Thoracic aorta (tissue), 2 donors: ENCODE measurements around the gene KRTAP6-2. TPM values are rescaled to one million over a fixed set of nuclear protein-coding genes. Genes with fewer than 3 reads are reported as not detected.

ENCODE experiments used
- ATAC-seq: fragments of 150-250 bp; one replicate; pipeline ENCODE4 v1.8.0; 2017; ENCODE audit warnings: low read depth; ENCODE audit not compliant: insufficient number of reproducible peaks, low FRiP score
- DNase-seq: peaks from one replicate; pipeline ENCODE4 v3.0.0-alpha.2; 2020; ENCODE audit warnings: low spot score
- H3K27ac ChIP-seq, 2 donors: fragments of 200-600 bp; sonication (generic); 1 replicate in 1 of 2; 2 replicates in 1 of 2; pipeline ENCODE4 v1.5.1; 2016; ENCODE audit warnings: mild to moderate bottlenecking in 2 of 2, moderate library complexity in 2 of 2
- H3K27me3 ChIP-seq: fragments of 200-600 bp; sonication (generic); replicated peaks from 2 replicates; pipeline ENCODE4 v1.6.0; 2016; ENCODE audit warnings: mild to moderate bottlenecking; ENCODE audit not compliant: insufficient read depth
- H3K36me3 ChIP-seq: fragments of 200-600 bp; sonication (generic); one replicate; pipeline ENCODE4 v1.5.1; 2016
- H3K4me1 ChIP-seq, 2 donors: fragments of 200-600 bp; sonication (generic); 1 replicate in 1 of 2; 2 replicates in 1 of 2; pipeline versions ENCODE4 v1.5.1 to v1.6.0; 2016; ENCODE audit warnings: low read depth in 2 of 2, mild to moderate bottlenecking in 1 of 2; ENCODE audit not compliant: control insufficient read depth in 1 of 2
- H3K4me3 ChIP-seq: fragments of 200-600 bp; sonication (generic); 2 replicates; pipeline ENCODE4 v1.5.1; 2016; ENCODE audit warnings: mild to moderate bottlenecking
- H3K9me3 ChIP-seq: fragments of 200-600 bp; sonication (generic); 2 replicates; pipeline ENCODE4 v1.5.1; 2016
- CTCF ChIP-seq: fragments of 200-600 bp; sonication (generic); IDR thresholded peaks from one replicate; pipeline ENCODE4 v1.5.1; 2019; ENCODE audit warnings: antibody characterized with exemption
- total RNA-seq, 2 donors: library from RNA; depleted of rRNA; stranded (reverse); fragments of >200 nt; gene quantifications; one replicate each; pipeline versions ENCODE4 v1.1.0 to v1.2.3, GENCODE V29; 2016

KRTAP6-2 gene
- not detected for total RNA-seq

- no peak within 1 kb of the TSS for H3K27ac ChIP-seq
- no peak for ATAC-seq
- TF ChIP-seq CTCF, result no peak
Observed at GRCh38 chr21:30598802-30599201, at the start of gene KRTAP6-2. Gene KRTAP6-2, minus strand, starts transcription at chr21:30598902. Its CDS starts 28 bp downstream, at chr21:30598874.

GRCh38 chr21:30646904-30647414, 48.3 kb upstream of the KRTAP6-2 start:
- TF ChIP-seq CTCF, result no peak
- no peaks in the 10 kb centered on the region for H3K4me1 ChIP-seq
- no peaks in the 10 kb centered on the region for H3K9me3 ChIP-seq
- H3K4me3 ChIP-seq, result no peak overlapping the region
- ATAC-seq (no peak), DNase-seq (no peak)
- H3K36me3 ChIP-seq, result no peaks in the 10 kb centered on the region
- H3K27ac ChIP-seq, result no peak overlapping the region
- no peaks in the 10 kb centered on the region for H3K27me3 ChIP-seq

More at GRCh38 chr21:30598802-30599201, at the start of gene KRTAP6-2:
- DNase-seq, result no peak
- H3K4me3 ChIP-seq, result no peak within 1 kb of the TSS
- no peaks in the 10 kb centered on the region for H3K27me3 ChIP-seq
- no peaks in the 10 kb centered on the region for H3K4me1 ChIP-seq
- H3K36me3 ChIP-seq, result no peaks in the 10 kb centered on the region
- H3K9me3 ChIP-seq, result no peaks in the 10 kb centered on the region

GRCh38 chr21:30642564-30642963, 43.9 kb upstream of the KRTAP6-2 start, which contains the start of gene KRTAP20-3:
Gene KRTAP20-3, plus strand, starts transcription at chr21:30642864.
- H3K27ac ChIP-seq, result no peak within 1 kb of the TSS

GRCh38 chr21:30638686-30639085, 40.0 kb upstream of the KRTAP6-2 start:
- Histone ChIP-seq H3K36me3 (no peaks in the 10 kb centered on the region), H3K27ac (no peak overlapping the region), H3K27me3 (no peaks in the 10 kb centered on the region), H3K4me1 (no peaks in the 10 kb centered on the region), H3K4me3 (no peak overlapping the region), H3K9me3 (no peaks in the 10 kb centered on the region)
- ATAC-seq, result no peak
- DNase-seq, result no peak
- TF ChIP-seq CTCF, result no peak

More at GRCh38 chr21:30642564-30642963, 43.9 kb upstream of the KRTAP6-2 start, which contains the start of gene KRTAP20-3:
- no peak for TF ChIP-seq CTCF
- Histone ChIP-seq H3K36me3 (no peaks in the 10 kb centered on the region), H3K4me1 (no peaks in the 10 kb centered on the region), H3K9me3 (no peaks in the 10 kb centered on the region), H3K27me3 (no peaks in the 10 kb centered on the region), H3K4me3 (no peak within 1 kb of the TSS)
- ATAC-seq (no peak), DNase-seq (no peak)

- Histone ChIP-seq H3K9me3 (no peaks in the 10 kb centered on the region), H3K27me3 (no peaks in the 10 kb centered on the region), H3K4me1 (no peaks in the 10 kb centered on the region), H3K27ac (no peak within 1 kb of the TSS), H3K36me3 (no peaks in the 10 kb centered on the region), H3K4me3 (no peak within 1 kb of the TSS)
- TF ChIP-seq CTCF, result no peak
- ATAC-seq (no peak), DNase-seq (no peak)
Observed at GRCh38 chr21:30634906-30635305, 36.2 kb upstream of the KRTAP6-2 start, which contains the start of gene KRTAP20-2. Gene KRTAP20-2, plus strand, starts transcription at chr21:30635206. Its CDS starts 58 bp downstream, at chr21:30635264.
